Natural killer cell (primary cell): ENCODE results near the gene CYTH1. TPM values are rescaled to one million over a fixed set of nuclear protein-coding genes. Genes with fewer than 3 reads are reported as not detected.

Experiments
- ATAC-seq, 3 donors: fragments of 150-1000 bp in 2 of 3; fragments of 200-7000 bp in 1 of 3; cut with Tn5 transposase; 1 replicate in 1 of 3; 2 replicates in 2 of 3; pipeline ENCODE4 v1.10.0; 2021; ENCODE audit warnings: mild to moderate bottlenecking in 2 of 3, moderate library complexity in 2 of 3
- DNase-seq, 2 donors: peaks; one replicate each; pipeline versions ENCODE4 v3.0.0 to v3.0.0-alpha.2; 2013 to 2021; ENCODE audit warnings: mixed read lengths in 1 of 2
- H3K27ac ChIP-seq: one replicate; pipeline ENCODE4 v1.5.1; 2013; ENCODE audit warnings: mild to moderate bottlenecking, low read length
- H3K27me3 ChIP-seq: one replicate; pipeline ENCODE4 v1.6.1; 2013; ENCODE audit warnings: low read length; ENCODE audit not compliant: control insufficient read depth, insufficient read depth
- H3K36me3 ChIP-seq: one replicate; pipeline ENCODE4 v1.6.1; 2013; ENCODE audit warnings: low read length; ENCODE audit not compliant: control insufficient read depth, insufficient read depth
- H3K4me1 ChIP-seq: one replicate; pipeline ENCODE4 v1.6.1; 2013; ENCODE audit warnings: low read length; ENCODE audit not compliant: control insufficient read depth, insufficient read depth
- H3K4me3 ChIP-seq: one replicate; pipeline ENCODE4 v1.5.1; 2013; ENCODE audit warnings: low read length
- H3K9me3 ChIP-seq: one replicate; pipeline ENCODE4 v1.6.1; 2013; ENCODE audit warnings: low read length; ENCODE audit not compliant: control insufficient read depth, insufficient read depth
- H3K27ac Mint-ChIP-seq, 2 donors: one replicate each; pipeline ENCODE4 v1.8.0; 2022; ENCODE audit warnings: mild to moderate bottlenecking in 2 of 2, mixed read lengths in 2 of 2, moderate library complexity in 1 of 2
- H3K27me3 Mint-ChIP-seq, 2 donors: one replicate each; pipeline ENCODE4 v1.8.0; 2022; ENCODE audit warnings: low read depth in 2 of 2, mixed read lengths in 2 of 2
- H3K36me3 Mint-ChIP-seq: one replicate; pipeline ENCODE4 v1.8.0; 2022; ENCODE audit warnings: mixed read lengths
- H3K4me1 Mint-ChIP-seq, 2 donors: one replicate each; pipeline ENCODE4 v1.8.0; 2022; ENCODE audit warnings: mixed read lengths in 2 of 2
- H3K4me3 Mint-ChIP-seq: one replicate; pipeline ENCODE4 v1.8.0; 2022; ENCODE audit warnings: mild to moderate bottlenecking, moderate library complexity, mixed read lengths
- H3K9me3 Mint-ChIP-seq, 2 donors: one replicate each; pipeline ENCODE4 v1.8.0; 2022; ENCODE audit warnings: mixed read lengths in 2 of 2
- WGBS: methylation state at CpG from one replicate; pipeline ENCODE4 v1.1.7; 2013; ENCODE audit warnings: missing lambda C conversion rate; ENCODE audit not compliant: insufficient coverage; 5-methylcytosine and 5-hydroxymethylcytosine counted together
- intact Hi-C: fragments of 100-400 bp; cut with micrococcal nuclease; formaldehyde crosslinking; loops from one replicate; pipeline ENCODE4 v1.14.2; 2022
- total RNA-seq, 4 donors: library from RNA; stranded (reverse); fragments of 120-200 nt in 1 of 4; gene quantifications; one replicate each; pipeline versions ENCODE4 v1.2.3 to v1.2.4, GENCODE V29; 2013 to 2022
- TF ChIP-seq, protein P1 (sequence below): fragments of 200-600 bp; IDR thresholded peaks from one replicate; pipeline ENCODE4 v1.8.0; 2022; ENCODE audit warnings: antibody characterized with exemption

The CYTH1 gene
- total RNA-seq, 3 donors from 2014 or later (not counting 1 experiment from before 2014, with no cell fraction given): 437 to 514 (median 457) TPM

DNA sequence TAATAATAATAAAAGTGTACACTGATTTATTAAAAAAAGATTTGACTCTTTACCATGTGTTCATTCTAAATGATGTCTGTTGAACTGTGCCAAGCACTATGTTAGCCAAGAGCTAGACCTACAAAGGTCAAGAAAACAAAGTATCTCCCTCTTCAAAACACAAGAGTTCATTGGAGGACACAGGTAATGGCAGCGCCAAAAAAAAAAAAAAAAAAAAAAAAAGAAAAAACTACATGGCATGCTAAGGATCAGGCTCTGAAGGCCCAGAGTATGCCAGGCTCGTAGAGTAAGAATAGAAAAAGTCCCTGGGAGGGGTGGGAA lies 35.2 kb downstream of the CYTH1 start:
- Mint-ChIP-seq H3K4me1 (peaks cover 91 to 96% of the 10 kb centered on the region in 2 donors), H3K36me3 (no peaks in the 10 kb centered on the region), H3K27me3 (no peaks in the 10 kb centered on the region), H3K4me3 (peak overlapping the region; percentile 80), H3K9me3 (no peaks in the 10 kb centered on the region), H3K27ac (peak overlapping the region; percentile 93)
- H3K27me3 ChIP-seq: no peaks in the 10 kb centered on the region
- H3K4me3 ChIP-seq: no peak overlapping the region
- intact Hi-C loops: loop anchor here (2.0 kb wide), 1 partner anchor 16 kb away; no protein-coding TSS in a partner anchor
- H3K27ac ChIP-seq: peak overlapping the region; percentile 93
- no peaks in the 10 kb centered on the region for H3K9me3 ChIP-seq
- peaks cover 86% of the 10 kb centered on the region for H3K4me1 ChIP-seq
- ATAC-seq: no peak
- peaks cover 4% of the 10 kb centered on the region for H3K36me3 ChIP-seq
- DNase-seq: no peak
- 59% methylated on average over 2 of the region's 2 CpGs for WGBS
- TF ChIP-seq, protein P1, sequence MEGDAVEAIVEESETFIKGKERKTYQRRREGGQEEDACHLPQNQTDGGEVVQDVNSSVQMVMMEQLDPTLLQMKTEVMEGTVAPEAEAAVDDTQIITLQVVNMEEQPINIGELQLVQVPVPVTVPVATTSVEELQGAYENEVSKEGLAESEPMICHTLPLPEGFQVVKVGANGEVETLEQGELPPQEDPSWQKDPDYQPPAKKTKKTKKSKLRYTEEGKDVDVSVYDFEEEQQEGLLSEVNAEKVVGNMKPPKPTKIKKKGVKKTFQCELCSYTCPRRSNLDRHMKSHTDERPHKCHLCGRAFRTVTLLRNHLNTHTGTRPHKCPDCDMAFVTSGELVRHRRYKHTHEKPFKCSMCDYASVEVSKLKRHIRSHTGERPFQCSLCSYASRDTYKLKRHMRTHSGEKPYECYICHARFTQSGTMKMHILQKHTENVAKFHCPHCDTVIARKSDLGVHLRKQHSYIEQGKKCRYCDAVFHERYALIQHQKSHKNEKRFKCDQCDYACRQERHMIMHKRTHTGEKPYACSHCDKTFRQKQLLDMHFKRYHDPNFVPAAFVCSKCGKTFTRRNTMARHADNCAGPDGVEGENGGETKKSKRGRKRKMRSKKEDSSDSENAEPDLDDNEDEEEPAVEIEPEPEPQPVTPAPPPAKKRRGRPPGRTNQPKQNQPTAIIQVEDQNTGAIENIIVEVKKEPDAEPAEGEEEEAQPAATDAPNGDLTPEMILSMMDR: no peak

- peak overlapping the region; percentile 93 for H3K27ac Mint-ChIP-seq
- no peak for DNase-seq
These were observed 35.7 kb downstream of the CYTH1 start for GRCh38 chr17:78746263-78746948.

GRCh38 chr17:78745407-78746088 lies 36.5 kb downstream of the CYTH1 start:
- DNase-seq (peak in 1 of 2 donors; percentile 85), ATAC-seq (no peak)
- Histone ChIP-seq H3K4me1 (peaks cover 83% of the 10 kb centered on the region), H3K4me3 (no peak overlapping the region), H3K36me3 (peaks cover 4% of the 10 kb centered on the region), H3K27ac (peak overlapping the region; percentile 93), H3K9me3 (no peaks in the 10 kb centered on the region), H3K27me3 (no peaks in the 10 kb centered on the region)
- no peaks in the 10 kb centered on the region for H3K9me3 Mint-ChIP-seq
- intact Hi-C loops: loop anchor here (1.0 to 2.0 kb wide), 3 partner anchors 8 to 37 kb away; no protein-coding TSS in a partner anchor
- peak overlapping the region; percentile 93 for H3K27ac Mint-ChIP-seq
- H3K4me1 Mint-ChIP-seq: peaks cover 88 to 92% of the 10 kb centered on the region in 2 donors
- no peaks in the 10 kb centered on the region for H3K27me3 Mint-ChIP-seq
- peak overlapping the region; percentile 80 for H3K4me3 Mint-ChIP-seq
- 66% methylated on average over 9 of the region's 12 CpGs for WGBS
- no peaks in the 10 kb centered on the region for H3K36me3 Mint-ChIP-seq
- TF ChIP-seq, protein P1: peak; percentile 73

More at GRCh38 chr17:78746263-78746948, 35.7 kb downstream of the CYTH1 start:
- Histone ChIP-seq H3K27ac (peak overlapping the region; percentile 93), H3K9me3 (no peaks in the 10 kb centered on the region), H3K4me1 (peaks cover 86% of the 10 kb centered on the region), H3K27me3 (no peaks in the 10 kb centered on the region), H3K36me3 (peaks cover 4% of the 10 kb centered on the region), H3K4me3 (no peak overlapping the region)
- intact Hi-C loops: loop anchor here (2.0 kb wide), 1 partner anchor 16 kb away; no protein-coding TSS in a partner anchor
- Mint-ChIP-seq H3K9me3 (no peaks in the 10 kb centered on the region), H3K4me3 (peak overlapping the region; percentile 80), H3K4me1 (peaks cover 91 to 96% of the 10 kb centered on the region in 2 donors), H3K36me3 (no peaks in the 10 kb centered on the region), H3K27me3 (no peaks in the 10 kb centered on the region)
- ATAC-seq: no peak
- WGBS: 48% methylated on average over 11 of the region's 12 CpGs
- TF ChIP-seq, protein P1: no peak
